Right lobe of liver (tissue), 4 donors: ENCODE results near the gene INAFM1.

Source experiments
- POLR2A ChIP-seq: fragments of 450-650 bp; IDR thresholded peaks from one replicate; pipeline ENCODE4 v1.6.1; 2017; ENCODE audit warnings: antibody characterized with exemption, mild to moderate bottlenecking
- TF ChIP-seq, protein P1 (sequence below), 4 donors: fragments of 200-600 bp in 3 of 4; fragments of 450-650 bp in 1 of 4; IDR thresholded peaks; one replicate each; pipeline versions ENCODE4 v1.5.1 to v1.8.0; 2016 to 2022; ENCODE audit warnings: antibody characterized with exemption in 4 of 4, mild to moderate bottlenecking in 2 of 4
- donor health status: DM: no; HTN: no; CAD: no.
- donor health status: DM: no; HTN: no; CAD: no.
- donor health status: DM: no; HTN: yes; CAD: no.

DNA sequence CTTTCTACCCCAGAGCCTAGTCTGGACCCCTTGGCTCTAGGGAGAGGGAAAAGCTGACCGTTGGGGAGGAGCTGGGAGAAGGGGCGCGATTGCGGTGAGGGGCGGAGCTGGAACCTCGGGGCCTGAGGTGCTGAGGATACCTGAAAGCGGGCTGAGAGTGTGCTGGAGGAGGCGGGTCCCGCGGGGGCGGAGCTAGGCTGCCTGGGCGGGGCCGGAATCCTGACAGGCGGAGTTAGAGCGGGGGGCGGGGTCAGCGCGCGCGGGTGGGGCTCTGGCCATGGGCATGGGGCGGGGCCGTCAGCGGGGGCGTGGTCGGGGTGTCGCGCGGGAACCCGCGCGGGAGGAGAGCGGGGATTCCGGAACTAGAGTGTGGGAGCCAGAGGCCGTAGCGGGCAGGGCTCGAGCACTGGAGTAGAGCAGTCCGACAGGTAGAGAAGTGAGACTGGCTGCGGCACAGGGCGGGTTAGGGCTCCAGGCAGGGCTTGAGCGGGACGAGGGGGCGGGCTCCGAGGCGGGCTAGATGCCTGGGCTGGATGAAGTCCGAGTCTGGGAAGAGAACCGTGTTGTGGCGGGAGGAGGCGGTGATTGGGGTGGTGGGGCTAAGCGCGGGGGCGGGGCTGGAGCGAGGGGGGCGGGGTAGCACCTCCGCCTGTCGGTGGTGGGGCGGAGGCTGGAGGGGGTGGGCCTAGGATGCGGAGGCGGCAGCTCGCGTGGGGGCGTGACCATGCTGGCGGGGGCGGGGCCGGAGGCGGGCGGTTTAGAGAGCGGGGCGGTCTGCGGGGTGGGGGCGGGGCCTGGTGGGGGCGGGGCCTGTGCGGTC is at the start of gene INAFM1:
- TF ChIP-seq, protein P1, sequence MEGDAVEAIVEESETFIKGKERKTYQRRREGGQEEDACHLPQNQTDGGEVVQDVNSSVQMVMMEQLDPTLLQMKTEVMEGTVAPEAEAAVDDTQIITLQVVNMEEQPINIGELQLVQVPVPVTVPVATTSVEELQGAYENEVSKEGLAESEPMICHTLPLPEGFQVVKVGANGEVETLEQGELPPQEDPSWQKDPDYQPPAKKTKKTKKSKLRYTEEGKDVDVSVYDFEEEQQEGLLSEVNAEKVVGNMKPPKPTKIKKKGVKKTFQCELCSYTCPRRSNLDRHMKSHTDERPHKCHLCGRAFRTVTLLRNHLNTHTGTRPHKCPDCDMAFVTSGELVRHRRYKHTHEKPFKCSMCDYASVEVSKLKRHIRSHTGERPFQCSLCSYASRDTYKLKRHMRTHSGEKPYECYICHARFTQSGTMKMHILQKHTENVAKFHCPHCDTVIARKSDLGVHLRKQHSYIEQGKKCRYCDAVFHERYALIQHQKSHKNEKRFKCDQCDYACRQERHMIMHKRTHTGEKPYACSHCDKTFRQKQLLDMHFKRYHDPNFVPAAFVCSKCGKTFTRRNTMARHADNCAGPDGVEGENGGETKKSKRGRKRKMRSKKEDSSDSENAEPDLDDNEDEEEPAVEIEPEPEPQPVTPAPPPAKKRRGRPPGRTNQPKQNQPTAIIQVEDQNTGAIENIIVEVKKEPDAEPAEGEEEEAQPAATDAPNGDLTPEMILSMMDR (IDR thresholded peaks at IDR 0.05), result no peak
- TF ChIP-seq POLR2A, result no peak
